A549 (cell line): Measurements from ENCODE around the gene DYSF. TPM values are rescaled to one million over a fixed set of nuclear protein-coding genes. Genes with fewer than 3 reads are reported as not detected.
A peak's percentile ranks its signal among the peaks of the same experiment; 100 is the strongest.

ENCODE experiments used
- ATAC-seq, 2 experiments: fragments of 200-7000 bp in 1 of 2; fragments of >200 bp in 1 of 2; cut with Nextera tagmentation in 1 of 2; cut with Tn5 transposase in 1 of 2; 3 replicates each; pipeline versions ENCODE4 v1.8.0 to v1.9.1; 2018 to 2020; ENCODE audit warnings: mild to moderate bottlenecking in 1 of 2, moderate library complexity in 1 of 2
- CTCF ChIA-PET: fragments of 300-600 bp; sonication (Branson Sonifier 250); formaldehyde crosslinking; extraction: SDS; loops from one replicate; lab custom pipeline; 2021; ENCODE audit warnings: antibody characterized with exemption, inconsistent platforms; lab: Yijun Ruan, JAX
- POLR2A ChIA-PET: fragments of 350-600 bp; formaldehyde crosslinking; extraction: SDS; loops from one replicate; lab custom pipeline; 2021; ENCODE audit warnings: antibody characterized with exemption, inconsistent platforms; lab: Yijun Ruan, JAX
- DNase-seq, 2 experiments: peaks; one replicate each; pipeline versions ENCODE4 v3.0.0 to v3.0.0-alpha.2; 2011 to 2016; ENCODE audit warnings: low read depth in 1 of 2, low spot score in 1 of 2
- FAIRE-seq: peaks from 2 replicates; lab custom pipeline; 2011; peaks lifted over from hg19 to GRCh38; lab: Jason Lieb, UNC
- H3K27ac ChIP-seq, 2 experiments: fragments of >200 bp; sonication (Bioruptor Twin); formaldehyde crosslinking; 3 replicates each; pipeline ENCODE4 v1.5.1; 2016 to 2017
- H3K4me1 ChIP-seq: fragments of >200 bp; sonication (Bioruptor Twin); formaldehyde crosslinking; 3 replicates; pipeline ENCODE4 v1.6.1; 2016
- H3K4me2 ChIP-seq: fragments of >200 bp; sonication (Bioruptor Twin); formaldehyde crosslinking; 3 replicates; pipeline ENCODE4 v1.6.1; 2016
- H3K4me3 ChIP-seq: fragments of >200 bp; sonication (Bioruptor Twin); formaldehyde crosslinking; 3 replicates; pipeline ENCODE4 v1.5.1; 2016
- H3K9me3 ChIP-seq: fragments of >200 bp; sonication (Bioruptor Twin); formaldehyde crosslinking; 3 replicates; pipeline ENCODE4 v1.6.1; 2016
- ATOH8 ChIP-seq: fragments of 250-450 bp; sonication (Bioruptor Pico); IDR thresholded peaks from 2 replicates; pipeline ENCODE4 v1.5.0; 2020; ENCODE audit warnings: low read depth, mild to moderate bottlenecking, moderate library complexity
- CEBPB ChIP-seq, 2 experiments: fragments of >200 bp in 1 of 2; sonication (Bioruptor Twin) in 1 of 2; formaldehyde crosslinking in 1 of 2; IDR thresholded peaks; 2 replicates each; pipeline ENCODE4 v1.6.1; 2012 to 2016
- ESRRA ChIP-seq: fragments of 150-350 bp; IDR thresholded peaks from 2 replicates; pipeline ENCODE4 v1.6.1; 2014; ENCODE audit warnings: mild to moderate bottlenecking, low read length, borderline replicate concordance
- FOSB ChIP-seq: fragments of 250-450 bp; sonication (Bioruptor Pico); IDR thresholded peaks from 2 replicates; pipeline ENCODE4 v1.5.0; 2020; ENCODE audit warnings: mild to moderate bottlenecking, moderate library complexity
- FOSL2 ChIP-seq, 2 experiments: fragments of 450-650 bp in 1 of 2; fragments of >200 bp in 1 of 2; sonication (Bioruptor Twin) in 1 of 2; formaldehyde crosslinking; IDR thresholded peaks; 2 replicates each; pipeline versions ENCODE4 v1.5.0 to v1.6.1; 2016 to 2020; ENCODE audit warnings: mild to moderate bottlenecking in 1 of 2, moderate library complexity in 1 of 2
- HOXA7 ChIP-seq: fragments of 250-450 bp; sonication (Bioruptor Pico); IDR thresholded peaks from 2 replicates; pipeline ENCODE4 v1.5.0; 2020; ENCODE audit warnings: mild to moderate bottlenecking, moderate library complexity
- HOXB13 ChIP-seq: fragments of 250-450 bp; sonication (Bioruptor Pico); IDR thresholded peaks from 2 replicates; pipeline ENCODE4 v1.5.0; 2020; ENCODE audit warnings: low read depth, mild to moderate bottlenecking, moderate library complexity
- HOXB5 ChIP-seq: fragments of 250-450 bp; sonication (Bioruptor Pico); IDR thresholded peaks from 2 replicates; pipeline ENCODE4 v1.5.0; 2020; ENCODE audit warnings: mild to moderate bottlenecking, moderate library complexity
- JUN ChIP-seq, 2 experiments: fragments of >200 bp; sonication (Bioruptor Twin); formaldehyde crosslinking; IDR thresholded peaks; 2 replicates in 1 of 2; 3 replicates in 1 of 2; pipeline ENCODE4 v1.6.1; 2016 to 2017
- JUNB ChIP-seq: fragments of >200 bp; sonication (Bioruptor Twin); formaldehyde crosslinking; IDR thresholded peaks from 2 replicates; pipeline ENCODE4 v1.6.1; 2016
- MAZ ChIP-seq: fragments of 150-350 bp; IDR thresholded peaks from 2 replicates; pipeline ENCODE4 v1.6.1; 2014; ENCODE audit warnings: antibody characterized with exemption, low read depth, low read length, borderline replicate concordance
- PHF8 ChIP-seq: fragments of 200-600 bp; sonication (generic); IDR thresholded peaks from 2 replicates; pipeline ENCODE4 v1.6.1; 2016; ENCODE audit warnings: low read depth, mild to moderate bottlenecking, antibody characterized with exemption, moderate library complexity, borderline replicate concordance
- RCOR1 ChIP-seq: fragments of 150-350 bp; IDR thresholded peaks from 2 replicates; pipeline ENCODE4 v1.6.1; 2014; ENCODE audit warnings: antibody characterized with exemption, low read length, low read depth
- REST ChIP-seq: fragments of 200-600 bp; sonication (generic); IDR thresholded peaks from 2 replicates; pipeline ENCODE4 v1.6.1; 2016; ENCODE audit warnings: antibody characterized with exemption, mild to moderate bottlenecking, moderate library complexity
- SREBF2 ChIP-seq: fragments of 450-650 bp; IDR thresholded peaks from 2 replicates; pipeline ENCODE4 v1.6.1; 2014; ENCODE audit warnings: mild to moderate bottlenecking, moderate library complexity
- TP53 ChIP-seq: fragments of 250-450 bp; sonication (Bioruptor Pico); IDR thresholded peaks from 2 replicates; pipeline ENCODE4 v1.5.0; 2021; ENCODE audit warnings: mild to moderate bottlenecking, moderate library complexity
- ZC3H11A ChIP-seq: fragments of 450-650 bp; IDR thresholded peaks from 2 replicates; pipeline ENCODE4 v1.6.1; 2014; ENCODE audit warnings: antibody characterized with exemption, mild to moderate bottlenecking
- ZNF302 ChIP-seq: fragments of 250-450 bp; sonication (Bioruptor Pico); IDR thresholded peaks from 2 replicates; pipeline ENCODE4 v1.9.0; 2021; ENCODE audit warnings: inconsistent platforms, mild to moderate bottlenecking, moderate library complexity
- WGBS: methylation state at CpG from one replicate; pipeline ENCODE4 v1.1.6; 2017; ENCODE audit errors: missing lambda C conversion rate; 5-methylcytosine and 5-hydroxymethylcytosine counted together
- polyA plus RNA-seq, 4 experiments: library from polyadenylated mRNA; depleted of rRNA in 3 of 4; stranded (reverse); fragments of >200 nt; fragmentation: RNase III in 1 of 4; extraction: RNeasy Plus Mini Kit Qiagen cat#74134 plus additional on column Dnase treatment in 1 of 4; gene quantifications; 2 replicates in 3 of 4; 3 replicates in 1 of 4; pipeline ENCODE4 v1.2.3, GENCODE V29; 2011 to 2017

The DYSF gene
- polyA plus RNA-seq, 2 of the 4 experiments (the other 2 are of a cell fraction): 0.36 to 0.98 TPM

GRCh38 chr2:71492112-71492511 is 38.8 kb downstream of the DYSF start:
- 83% methylated on average over 6 of the region's 6 CpGs for WGBS
- Histone ChIP-seq H3K4me3 (no peak overlapping the region), H3K27ac (no peak overlapping the region), H3K4me1 (no peaks in the 10 kb centered on the region), H3K4me2 (no peak overlapping the region)
- ATAC-seq: no peak
- POLR2A ChIA-PET: no interaction called here
- no peak for TF ChIP-seq ATOH8
- TF ChIP-seq, all 56 proteins: peak for 0
- H3K9me3 ChIP-seq: no peaks in the 10 kb centered on the region
- DNase-seq (no peak), FAIRE-seq (no peak)
- CTCF ChIA-PET: interaction anchor here (0.7 kb wide), 1 partner anchor 30 kb away, joined by 3 read pairs; no protein-coding TSS in a partner anchor

GRCh38 chr2:71494091-71494490 is 40.7 kb downstream of the DYSF start:
- H3K4me3 ChIP-seq: no peak overlapping the region
- TF ChIP-seq CEBPB (IDR thresholded peaks at IDR 0.05) (no peak), RCOR1 (no peak), HOXA7 (CRISPR knock-in tag) (no peak), HOXB5 (CRISPR knock-in tag) (no peak), SREBF2 (no peak), TP53 (CRISPR knock-in tag) (no peak), PHF8 (no peak), MAZ (no peak), ZNF302 (CRISPR knock-in tag) (no peak), ZC3H11A (no peak), JUN (IDR thresholded peaks at IDR 0.05) (no peak), ESRRA (no peak), FOSB (no peak), HOXB13 (no peak), JUNB (no peak)
- TF ChIP-seq, all 56 proteins: peak for 0
- Histone ChIP-seq H3K9me3 (no peaks in the 10 kb centered on the region), H3K4me2 (no peak overlapping the region), H3K4me1 (0 out of 3 replicates have a peak, but pooled peaks cover 10% of the 10 kb centered on the region), H3K27ac (no peak overlapping the region)
- no peak for ATAC-seq
- no peak for FAIRE-seq
- CTCF ChIA-PET: interaction anchor here (0.8 to 1.5 kb wide), 3 partner anchors 12 to 206 kb away, joined by 3 to 4 read pairs (median 4); no protein-coding TSS in a partner anchor
- POLR2A ChIA-PET: no interaction called here
- WGBS: 62% methylated on average over 4 of the region's 4 CpGs
- no peak for DNase-seq

GRCh38 chr2:71494523-71495155 is 41.3 kb downstream of the DYSF start:
- 46% methylated on average over 1 of the region's 1 CpG for WGBS
- TF ChIP-seq FOSL2 (IDR thresholded peaks at IDR 0.05) (no peak), FOSL2 (CRISPR knock-in tag; IDR thresholded peaks at IDR 0.05) (peak; percentile 15; the same call in 1 of the 2 replicates), REST (no peak)
- no peak overlapping the region for H3K4me3 ChIP-seq
- H3K4me1 ChIP-seq: 0 out of 3 replicates have a peak, but pooled peaks cover 13% of the 10 kb centered on the region
- H3K4me2 ChIP-seq: no peak overlapping the region
- no peak for FAIRE-seq
- no peak overlapping the region for H3K27ac ChIP-seq
- no peak for DNase-seq
- ATAC-seq: no peak
- H3K9me3 ChIP-seq: no peaks in the 10 kb centered on the region
- CTCF ChIA-PET: interaction anchor here (1.5 to 5.8 kb wide), 3 partner anchors 15 to 206 kb away, joined by 3 to 31 read pairs (median 18); no protein-coding TSS in a partner anchor
- POLR2A ChIA-PET: no interaction called here
